ENCODE measurements around the gene ATP6V1C2.

The ATP6V1C2 gene

GRCh38 chr2:10810202-10811161, 89.1 kb downstream of the ATP6V1C2 start:
- H2BK5ac ChIP-seq (ENCODE audit: low read depth, low read length, poor library complexity, severe bottlenecking): no peak overlapping the region
- no peak overlapping the region for H2BK12ac ChIP-seq (ENCODE audit: low read length in 2 of 2)
- no peaks in the 10 kb centered on the region for H3K27me3 ChIP-seq (ENCODE audit: control insufficient read depth in 1 of 2, insufficient read depth in 1 of 2, low read length in 2 of 2)
- peaks cover 1% of the 10 kb centered on the region for H3K79me1 ChIP-seq (replicated peaks; ENCODE audit: low read length, poor library complexity, severe bottlenecking)
- no peak overlapping the region for H3K4ac ChIP-seq (ENCODE audit: low read depth in 1 of 2, low read length in 2 of 2)
- no peaks in the 10 kb centered on the region for H3K9me3 ChIP-seq (ENCODE audit: control insufficient read depth, low read length)
- 60% methylated on average over 8 of the region's 8 CpGs for WGBS
- H2BK120ac ChIP-seq (ENCODE audit: low read depth, low read length): no peak overlapping the region
- no peak overlapping the region for H4K91ac ChIP-seq (ENCODE audit: low read length)
- H3K4me2 ChIP-seq (ENCODE audit: low read length, poor library complexity, severe bottlenecking): peak overlapping the region; percentile 24
- no peak overlapping the region for H2AFZ ChIP-seq (ENCODE audit: low read depth, low read length)
- H3K4me1 ChIP-seq (ENCODE audit: control insufficient read depth, insufficient read depth, low read depth, low read length): peaks cover 15% of the 10 kb centered on the region
- no peak overlapping the region for H3K23ac ChIP-seq (ENCODE audit: low read length in 2 of 2)
- peak overlapping the region; percentile 35 for H3K27ac ChIP-seq (ENCODE audit: low read length, poor library complexity, severe bottlenecking)
- no peak overlapping the region for H4K8ac ChIP-seq (ENCODE audit: low read length)
- peak overlapping the region; percentile 9 for H2AK5ac ChIP-seq (ENCODE audit: low read length, severe bottlenecking)
- H3K14ac ChIP-seq (ENCODE audit: low read length in 2 of 2): no peak overlapping the region
- no peak overlapping the region for H2BK15ac ChIP-seq (ENCODE audit: low read depth, poor library complexity, severe bottlenecking)
- peaks cover 0 to 3% of the 10 kb centered on the region in 2 experiments for H3K36me3 ChIP-seq (ENCODE audit: control insufficient read depth in 1 of 2, insufficient read depth in 2 of 2, low read depth in 1 of 2, low read length in 2 of 2)
- peak overlapping the region in 1 of 2 experiments; percentile 83 for H3K4me3 ChIP-seq (ENCODE audit: insufficient read depth in 1 of 2, low read depth in 1 of 2, low read length in 2 of 2)
- H3K18ac ChIP-seq (ENCODE audit: low read depth in 1 of 2, low read length in 2 of 2): no peak overlapping the region
- H3K9ac ChIP-seq (ENCODE audit: low read length): peak overlapping the region; percentile 91
- DNase-seq: peak; percentile 59

DNA sequence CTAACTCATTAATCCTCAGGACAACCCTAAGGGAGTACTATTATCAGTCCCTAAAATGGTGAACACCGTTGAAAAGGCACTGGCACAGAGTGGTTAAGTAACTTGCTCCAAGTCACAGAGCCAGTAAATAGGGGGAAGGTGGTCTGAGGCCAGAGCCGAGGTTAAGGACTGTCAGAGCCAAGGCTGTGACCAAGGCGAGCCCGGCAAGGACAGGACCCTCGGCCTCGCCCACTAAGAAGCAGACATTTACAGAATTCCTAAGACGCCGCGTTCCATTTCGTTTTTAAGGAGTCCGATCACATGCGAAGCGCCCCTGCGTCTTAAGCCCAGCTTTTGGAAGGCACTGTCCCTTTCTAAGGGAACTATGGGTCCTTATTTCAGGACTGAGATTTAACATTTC, 90.1 kb downstream of the ATP6V1C2 start:
- Histone ChIP-seq H3K79me1 (replicated peaks; ENCODE audit: low read length, poor library complexity, severe bottlenecking) (peaks cover 1% of the 10 kb centered on the region), H3K36me3 (ENCODE audit: control insufficient read depth in 1 of 2, insufficient read depth in 2 of 2, low read depth in 1 of 2, low read length in 2 of 2) (no peaks in the 10 kb centered on the region), H3K14ac (ENCODE audit: low read length in 2 of 2) (no peak overlapping the region), H3K23ac (ENCODE audit: low read length in 2 of 2) (no peak overlapping the region), H3K4me2 (ENCODE audit: low read length, poor library complexity, severe bottlenecking) (peak overlapping the region; percentile 82), H3K27ac (ENCODE audit: low read length, poor library complexity, severe bottlenecking) (peak overlapping the region; percentile 17), H2BK120ac (ENCODE audit: low read depth, low read length) (peak overlapping the region; percentile 44), H2AK5ac (ENCODE audit: low read length, severe bottlenecking) (peak overlapping the region; percentile 65), H3K9me3 (ENCODE audit: control insufficient read depth, low read length) (no peaks in the 10 kb centered on the region), H3K4ac (ENCODE audit: low read depth in 1 of 2, low read length in 2 of 2) (peak overlapping the region; percentile 81 to 85), H3K4me3 (ENCODE audit: insufficient read depth in 1 of 2, low read depth in 1 of 2, low read length in 2 of 2) (peak overlapping the region; percentile 83 to 86), H3K27me3 (ENCODE audit: control insufficient read depth in 1 of 2, insufficient read depth in 1 of 2, low read length in 2 of 2) (no peaks in the 10 kb centered on the region), H2AFZ (ENCODE audit: low read depth, low read length) (no peak overlapping the region), H4K8ac (ENCODE audit: low read length) (peak overlapping the region; percentile 23), H2BK5ac (ENCODE audit: low read depth, low read length, poor library complexity, severe bottlenecking) (no peak overlapping the region), H2BK15ac (ENCODE audit: low read depth, poor library complexity, severe bottlenecking) (no peak overlapping the region), H4K91ac (ENCODE audit: low read length) (peak overlapping the region; percentile 75), H3K18ac (ENCODE audit: low read depth in 1 of 2, low read length in 2 of 2) (peak overlapping the region; percentile 37 to 91), H3K9ac (ENCODE audit: low read length) (peak overlapping the region; percentile 91), H3K4me1 (ENCODE audit: control insufficient read depth, insufficient read depth, low read depth, low read length) (peaks cover 15% of the 10 kb centered on the region), H2BK12ac (ENCODE audit: low read length in 2 of 2) (peak overlapping the region in 1 of 2 experiments; percentile 66)
- DNase-seq: peak; percentile 29
- WGBS: 8% methylated on average over 14 of the region's 14 CpGs

GRCh38 chr2:10812362-10813162, 91.1 kb downstream of the ATP6V1C2 start, which contains the start of gene PDIA6:
Gene PDIA6 (minus strand): TSS chr2:10812785. CDS start chr2:10812696, 89 bp downstream.
- Histone ChIP-seq H4K8ac (ENCODE audit: low read length) (peak within 1 kb of the TSS; percentile 90), H3K9me3 (ENCODE audit: control insufficient read depth, low read length) (no peaks in the 10 kb centered on the region), H2BK5ac (ENCODE audit: low read depth, low read length, poor library complexity, severe bottlenecking) (peak within 1 kb of the TSS; percentile 44)

More at GRCh38 chr2:10812362-10813162, 91.1 kb downstream of the ATP6V1C2 start, which contains the start of gene PDIA6:
- Histone ChIP-seq H3K4me2 (ENCODE audit: low read length, poor library complexity, severe bottlenecking) (peak within 1 kb of the TSS; percentile 82), H3K79me1 (replicated peaks; ENCODE audit: low read length, poor library complexity, severe bottlenecking) (peaks cover 1% of the 10 kb centered on the region), H3K27me3 (ENCODE audit: control insufficient read depth in 1 of 2, insufficient read depth in 1 of 2, low read length in 2 of 2) (peaks cover 9% of the 10 kb centered on the region in 2 experiments), H3K23ac (ENCODE audit: low read length in 2 of 2) (peak within 1 kb of the TSS in 1 of 2 experiments; percentile 99), H2BK120ac (ENCODE audit: low read depth, low read length) (peak within 1 kb of the TSS; percentile 73), H2AFZ (ENCODE audit: low read depth, low read length) (peak within 1 kb of the TSS; percentile 57), H3K27ac (ENCODE audit: low read length, poor library complexity, severe bottlenecking) (peak within 1 kb of the TSS; percentile 81), H3K4me3 (ENCODE audit: insufficient read depth in 1 of 2, low read depth in 1 of 2, low read length in 2 of 2) (peak within 1 kb of the TSS; percentile 83 to 86), H3K9ac (ENCODE audit: low read length) (peak within 1 kb of the TSS; percentile 91), H2AK5ac (ENCODE audit: low read length, severe bottlenecking) (peak within 1 kb of the TSS; percentile 65), H3K36me3 (ENCODE audit: control insufficient read depth in 1 of 2, insufficient read depth in 2 of 2, low read depth in 1 of 2, low read length in 2 of 2) (no peaks in the 10 kb centered on the region), H4K91ac (ENCODE audit: low read length) (peak within 1 kb of the TSS; percentile 83), H3K4me1 (ENCODE audit: control insufficient read depth, insufficient read depth, low read depth, low read length) (peaks cover 14% of the 10 kb centered on the region), H2BK15ac (ENCODE audit: low read depth, poor library complexity, severe bottlenecking) (peak within 1 kb of the TSS; percentile 48), H3K18ac (ENCODE audit: low read depth in 1 of 2, low read length in 2 of 2) (peak within 1 kb of the TSS; percentile 91 to 93), H2BK12ac (ENCODE audit: low read length in 2 of 2) (peak within 1 kb of the TSS in 1 of 2 experiments; percentile 47), H3K4ac (ENCODE audit: low read depth in 1 of 2, low read length in 2 of 2) (peak within 1 kb of the TSS; percentile 81 to 90), H3K14ac (ENCODE audit: low read length in 2 of 2) (peak within 1 kb of the TSS in 1 of 2 experiments; percentile 64)
- under 1% methylated on average over 46 of the region's 98 CpGs for WGBS
- peak; percentile 97 for DNase-seq
